Thyroid gland (tissue), 4 donors: ENCODE measurements around the gene TIAM2.

Experiments used
- POLR2A ChIP-seq, 2 donors: fragments of 450-650 bp; IDR thresholded peaks; one replicate each; pipeline ENCODE4 v1.6.1; 2017; ENCODE audit warnings: antibody characterized with exemption in 2 of 2, mild to moderate bottlenecking in 2 of 2, moderate library complexity in 1 of 2
- TF ChIP-seq, protein P1 (sequence below), 6 experiments: fragments of 200-600 bp in 3 of 6; fragments of 450-650 bp in 3 of 6; sonication (generic) in 3 of 6; IDR thresholded peaks; one replicate each; pipeline ENCODE4 v1.5.1; 2016 to 2019; ENCODE audit warnings: antibody characterized with exemption in 6 of 6, mild to moderate bottlenecking in 2 of 6, inconsistent platforms in 1 of 6, moderate library complexity in 1 of 6

- TF ChIP-seq POLR2A (IDR thresholded peaks at IDR 0.05), result no peak
- TF ChIP-seq, protein P1, sequence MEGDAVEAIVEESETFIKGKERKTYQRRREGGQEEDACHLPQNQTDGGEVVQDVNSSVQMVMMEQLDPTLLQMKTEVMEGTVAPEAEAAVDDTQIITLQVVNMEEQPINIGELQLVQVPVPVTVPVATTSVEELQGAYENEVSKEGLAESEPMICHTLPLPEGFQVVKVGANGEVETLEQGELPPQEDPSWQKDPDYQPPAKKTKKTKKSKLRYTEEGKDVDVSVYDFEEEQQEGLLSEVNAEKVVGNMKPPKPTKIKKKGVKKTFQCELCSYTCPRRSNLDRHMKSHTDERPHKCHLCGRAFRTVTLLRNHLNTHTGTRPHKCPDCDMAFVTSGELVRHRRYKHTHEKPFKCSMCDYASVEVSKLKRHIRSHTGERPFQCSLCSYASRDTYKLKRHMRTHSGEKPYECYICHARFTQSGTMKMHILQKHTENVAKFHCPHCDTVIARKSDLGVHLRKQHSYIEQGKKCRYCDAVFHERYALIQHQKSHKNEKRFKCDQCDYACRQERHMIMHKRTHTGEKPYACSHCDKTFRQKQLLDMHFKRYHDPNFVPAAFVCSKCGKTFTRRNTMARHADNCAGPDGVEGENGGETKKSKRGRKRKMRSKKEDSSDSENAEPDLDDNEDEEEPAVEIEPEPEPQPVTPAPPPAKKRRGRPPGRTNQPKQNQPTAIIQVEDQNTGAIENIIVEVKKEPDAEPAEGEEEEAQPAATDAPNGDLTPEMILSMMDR (IDR thresholded peaks at IDR 0.05), result no peak
Measured at GRCh38 chr6:155041741-155042279, 46.7 kb downstream of the TIAM2 start.
